PC-3 (cell line): ENCODE data around the gene SNED1. TPM values are rescaled to one million over a fixed set of nuclear protein-coding genes. Genes with fewer than 3 reads are reported as not detected.

ENCODE experiments used
- ATAC-seq: fragments of 200-7000 bp; cut with Tn5 transposase; 2 replicates; pipeline ENCODE4 v1.9.1; 2020; ENCODE audit warnings: mild to moderate bottlenecking, moderate library complexity
- BruUV-seq: library from RNA; stranded (reverse); fragments of 400-500 nt; replicated peaks from 2 replicates; lab custom pipeline; 2021; lab: Mats Ljungman, UMichigan
- CTCF ChIA-PET: fragments of 300-600 bp; sonication (Branson Sonifier 250); formaldehyde crosslinking; loops from one replicate; lab custom pipeline; 2022; ENCODE audit warnings: antibody characterized with exemption; lab: Charles Lee
- POLR2A ChIA-PET: fragments of 300-600 bp; sonication (Branson Sonifier 250); formaldehyde crosslinking; loops from one replicate; lab custom pipeline; 2022; ENCODE audit warnings: antibody characterized with exemption; ENCODE audit not compliant: unreplicated experiment; lab: Charles Lee
- DNase-seq: peaks from one replicate; pipeline ENCODE4 v3.0.0-alpha.2; 2015
- H2AFZ ChIP-seq: fragments of 300-600 bp; sonication (generic); 2 replicates; pipeline ENCODE4 v1.6.0; 2016; ENCODE audit warnings: antibody characterized with exemption, low read length
- H3F3A ChIP-seq: fragments of 300-600 bp; sonication (generic); one replicate; pipeline ENCODE4 v1.6.0; 2017; ENCODE audit warnings: antibody characterized with exemption, low read length, control low read depth, mild to moderate bottlenecking; ENCODE audit not compliant: unreplicated experiment
- H3K27ac ChIP-seq: fragments of 300-600 bp; sonication (generic); 2 replicates; pipeline ENCODE4 v1.5.1; 2016; ENCODE audit warnings: mild to moderate bottlenecking, low read length
- H3K27me3 ChIP-seq: fragments of 300-600 bp; sonication (generic); 2 replicates; pipeline ENCODE4 v1.6.1; 2016; ENCODE audit warnings: low read length, mixed read lengths
- H3K36me3 ChIP-seq: fragments of 300-600 bp; sonication (generic); 2 replicates; pipeline ENCODE4 v1.6.1; 2016; ENCODE audit warnings: low read depth, mixed run types, low read length, mixed read lengths
- H3K4me1 ChIP-seq: fragments of 300-600 bp; sonication (generic); 2 replicates; pipeline ENCODE4 v1.5.1; 2016; ENCODE audit warnings: low read length; ENCODE audit not compliant: insufficient read depth
- H3K4me2 ChIP-seq: fragments of 300-600 bp; sonication (generic); 2 replicates; pipeline ENCODE4 v1.6.0; 2016; ENCODE audit warnings: low read length
- H3K4me3 ChIP-seq: fragments of 300-600 bp; sonication (generic); 2 replicates; pipeline ENCODE4 v1.5.1; 2016; ENCODE audit warnings: mild to moderate bottlenecking, low read length, mixed read lengths
- H3K79me2 ChIP-seq: fragments of 300-600 bp; sonication (generic); 2 replicates; pipeline ENCODE4 v1.6.1; 2017; ENCODE audit warnings: low read length, mixed read lengths
- H3K9ac ChIP-seq: fragments of 300-600 bp; sonication (generic); 2 replicates; pipeline ENCODE4 v1.6.0; 2016; ENCODE audit warnings: mild to moderate bottlenecking, low read length
- H3K9me2 ChIP-seq: fragments of 300-600 bp; sonication (generic); replicated peaks from 2 replicates; pipeline ENCODE4 v1.6.1; 2016; ENCODE audit warnings: mixed run types, low read length, mixed read lengths
- H3K9me3 ChIP-seq: fragments of 300-600 bp; sonication (generic); 2 replicates; pipeline ENCODE4 v1.6.1; 2016; ENCODE audit warnings: low read length, mixed read lengths
- H4K20me1 ChIP-seq: fragments of 300-600 bp; sonication (generic); 2 replicates; pipeline ENCODE4 v1.6.1; 2016; ENCODE audit warnings: low read length, mixed read lengths
- CTCF ChIP-seq: fragments of 300-600 bp; sonication (generic); conservative IDR thresholded peaks from 2 replicates; pipeline ENCODE4 v1.5.1; 2017; ENCODE audit warnings: antibody characterized with exemption, low read depth, mild to moderate bottlenecking, low read length
- EZH2 ChIP-seq: fragments of 300-600 bp; sonication (generic); IDR thresholded peaks from one replicate; pipeline ENCODE4 v1.6.1; 2017; ENCODE audit warnings: antibody characterized with exemption, mild to moderate bottlenecking, low read length; ENCODE audit not compliant: unreplicated experiment
- EZH2phosphoT487 ChIP-seq: fragments of 300-600 bp; sonication (generic); IDR thresholded peaks from 2 replicates; pipeline ENCODE4 v1.6.1; 2018; ENCODE audit warnings: mild to moderate bottlenecking, antibody characterized with exemption, low read length, borderline replicate concordance
- intact Hi-C: fragments of 100-400 bp; cut with micrococcal nuclease; formaldehyde crosslinking; loops from 2 replicates; pipeline ENCODE4 v1.9.0; 2023
- total RNA-seq: library from RNA; depleted of rRNA; stranded (reverse); fragments of >200 nt; gene quantifications from 2 replicates; pipeline ENCODE4 v1.2.3, GENCODE V29; 2014

SNED1 gene
- total RNA-seq, 1 experiment from 2014 or later: 0.66 TPM

GRCh38 chr2:241000831-241001321 lies 2.5 kb downstream of the SNED1 start:
- peaks cover 10% of the 10 kb centered on the region for H3K9me3 ChIP-seq
- H3K9ac ChIP-seq: no peak overlapping the region
- no peaks in the 10 kb centered on the region for H3K9me2 ChIP-seq
- intact Hi-C loops: no loop called here
- 0 out of 2 replicates have a peak, but pooled peaks cover 3% of the 10 kb centered on the region for H3K4me1 ChIP-seq
- H3K36me3 ChIP-seq: no peaks in the 10 kb centered on the region; the same call in 1 of the 2 replicates
- DNase-seq (no peak), ATAC-seq (no peak)
- H3K79me2 ChIP-seq: no peaks in the 10 kb centered on the region
- no peak overlapping the region for H3K4me2 ChIP-seq
- no peak overlapping the region for H3K4me3 ChIP-seq
- H3F3A ChIP-seq: no peaks in the 10 kb centered on the region
- no peak overlapping the region for H3K27ac ChIP-seq
- POLR2A ChIA-PET: no interaction called here
- no peaks in the 10 kb centered on the region for H4K20me1 ChIP-seq
- CTCF ChIA-PET: no interaction called here
- no TSS peak for BruUV-seq
- H2AFZ ChIP-seq: no peak overlapping the region
- TF ChIP-seq EZH2: no peak
- no peak for TF ChIP-seq EZH2phosphoT487
- TF ChIP-seq CTCF: no peak
- H3K27me3 ChIP-seq: no peaks in the 10 kb centered on the region

- no peaks in the 10 kb centered on the region; the same call in 1 of the 2 replicates for H3K36me3 ChIP-seq
- DNase-seq (no peak), ATAC-seq (no peak)
- no TSS peak for BruUV-seq
- no peaks in the 10 kb centered on the region for H3K9me2 ChIP-seq
- POLR2A ChIA-PET: no interaction called here
- CTCF ChIA-PET: no interaction called here
- no peaks in the 10 kb centered on the region for H3K27me3 ChIP-seq
- no peak overlapping the region for H3K27ac ChIP-seq
- intact Hi-C loops: no loop called here
- 0 out of 2 replicates have a peak, but pooled peaks cover 3% of the 10 kb centered on the region for H3K4me1 ChIP-seq
- no peak overlapping the region for H2AFZ ChIP-seq
- peaks cover 15% of the 10 kb centered on the region for H3K9me3 ChIP-seq
- no peak overlapping the region for H3K4me2 ChIP-seq
- no peak overlapping the region for H3K9ac ChIP-seq
- no peaks in the 10 kb centered on the region for H3K79me2 ChIP-seq
- H3F3A ChIP-seq: no peaks in the 10 kb centered on the region
- no peaks in the 10 kb centered on the region for H4K20me1 ChIP-seq
- H3K4me3 ChIP-seq: no peak overlapping the region
- TF ChIP-seq EZH2 (no peak), EZH2phosphoT487 (no peak), CTCF (no peak)
Observed at GRCh38 chr2:241001413-241002274, 3.2 kb downstream of the SNED1 start.
